K562 (cell line): Measurements from ENCODE around the gene FARP1. TPM values are rescaled to one million over a fixed set of nuclear protein-coding genes. Genes with fewer than 3 reads are reported as not detected.

Experiments
- ATAC-seq: fragments of 200-7000 bp; cut with Tn5 transposase; 3 replicates; pipeline ENCODE4 v1.9.1; 2020; ENCODE audit warnings: moderate library complexity
- BruUV-seq: library from RNA; stranded (reverse); fragments of 400-500 nt; replicated peaks from 2 replicates; lab custom pipeline; 2021; lab: Mats Ljungman, UMichigan
- CTCF ChIA-PET: fragments of 300-600 bp; formaldehyde crosslinking; extraction: SDS; loops from one replicate; lab custom pipeline; 2021; ENCODE audit warnings: low intra/inter-chr PET ratio; lab: Yijun Ruan, JAX
- POLR2A ChIA-PET: fragments of 300-600, 350-650 bp; sonication (Branson Sonifier 250); formaldehyde crosslinking; extraction: SDS; loops from one replicate; lab custom pipeline; 2021; ENCODE audit warnings: antibody characterized with exemption, inconsistent platforms; lab: Yijun Ruan, JAX
- DNase-seq, 4 experiments: peaks; one replicate each; pipeline versions ENCODE4 v3.0.0 to v3.0.0-alpha.2; 2011 to 2018; ENCODE audit warnings: low spot score in 3 of 4, mixed read lengths in 3 of 4; ENCODE audit errors: extremely low read depth in 1 of 4
- FAIRE-seq: peaks from 2 replicates; lab custom pipeline; 2011; peaks lifted over from hg19 to GRCh38; lab: Jason Lieb, UNC
- H2AFZ ChIP-seq: 2 replicates; pipeline ENCODE4 v1.6.0; 2011; ENCODE audit warnings: low read depth, low read length, control low read depth, inconsistent platforms
- H3K27ac ChIP-seq: fragments of 200-600 bp; 3 replicates; pipeline ENCODE4 v1.8.0; 2011; ENCODE audit warnings: low read depth, mild to moderate bottlenecking, control low read depth, inconsistent platforms, low read length, moderate library complexity, mixed read lengths; ENCODE audit errors: extremely low read depth
- H3K27me3 ChIP-seq, 2 experiments: fragments of 300-600 bp in 1 of 2; 2 replicates in 1 of 2; 3 replicates in 1 of 2; pipeline versions ENCODE4 v1.6.0 to v1.8.0; 2011; ENCODE audit warnings: inconsistent platforms in 2 of 2, low read length in 2 of 2, mild to moderate bottlenecking in 1 of 2, mixed read lengths in 1 of 2, moderate library complexity in 1 of 2; ENCODE audit not compliant: control insufficient read depth in 2 of 2, insufficient read depth in 2 of 2
- H3K36me3 ChIP-seq: fragments of 300-600 bp; 3 replicates; pipeline ENCODE4 v1.8.0; 2011; ENCODE audit warnings: mild to moderate bottlenecking, low read length, inconsistent platforms; ENCODE audit not compliant: control insufficient read depth, insufficient read depth
- H3K4me1 ChIP-seq, 2 experiments: fragments of 200-600 bp in 1 of 2; replicated peaks in 1 of 2; 2 replicates in 1 of 2; 3 replicates in 1 of 2; pipeline versions ENCODE4 v1.5.1 to v1.8.0; 2011; ENCODE audit warnings: inconsistent platforms in 2 of 2, low read length in 2 of 2, mild to moderate bottlenecking in 1 of 2, mixed read lengths in 1 of 2, moderate library complexity in 1 of 2; ENCODE audit not compliant: control insufficient read depth in 2 of 2, insufficient read depth in 2 of 2
- H3K4me2 ChIP-seq: 2 replicates; pipeline ENCODE4 v1.6.1; 2011; ENCODE audit warnings: low read length, control low read depth, inconsistent platforms, mixed read lengths; ENCODE audit not compliant: insufficient read depth
- H3K4me3 ChIP-seq: fragments of 200-600 bp; sonication (generic), shearing (Covaris generic); 2 replicates; pipeline ENCODE4 v1.5.1; 2016; ENCODE audit warnings: control low read depth, inconsistent platforms
- H3K79me2 ChIP-seq: fragments of 200-600 bp; 3 replicates; pipeline ENCODE4 v1.8.0; 2011; ENCODE audit warnings: low read length, inconsistent platforms; ENCODE audit not compliant: control insufficient read depth, insufficient read depth
- H3K9ac ChIP-seq, 2 experiments: 2 replicates each; pipeline versions ENCODE4 v1.6.0 to v1.6.1; 2011; ENCODE audit warnings: low read depth in 2 of 2, low read length in 2 of 2, control low read depth in 1 of 2, inconsistent platforms in 1 of 2, mild to moderate bottlenecking in 1 of 2, mixed read lengths in 1 of 2; ENCODE audit not compliant: insufficient read depth in 1 of 2
- H3K9me1 ChIP-seq: one replicate; pipeline ENCODE4 v1.6.0; 2011; ENCODE audit warnings: inconsistent platforms, mild to moderate bottlenecking, low read length, moderate library complexity; ENCODE audit not compliant: control insufficient read depth, insufficient read depth
- H3K9me3 ChIP-seq: replicated peaks from 2 replicates; pipeline ENCODE4 v1.5.1; 2011; ENCODE audit warnings: low read depth, low read length, inconsistent platforms; ENCODE audit not compliant: control insufficient read depth, insufficient read depth
- H4K20me1 ChIP-seq: replicated peaks from 2 replicates; pipeline ENCODE4 v1.6.1; 2011; ENCODE audit warnings: low read length, inconsistent platforms, mixed read lengths; ENCODE audit not compliant: control insufficient read depth, insufficient read depth
- HDGF ChIP-seq: fragments of 450-650 bp; IDR thresholded peaks from 2 replicates; pipeline ENCODE4 v1.6.1; 2016
- HLTF ChIP-seq: fragments of 450-650 bp; IDR thresholded peaks from 2 replicates; pipeline ENCODE4 v1.6.1; 2016
- RB1 ChIP-seq: fragments of 450-650 bp; IDR thresholded peaks from 2 replicates; pipeline ENCODE4 v1.6.1; 2017; ENCODE audit warnings: low read depth, mild to moderate bottlenecking
- TSC22D4 ChIP-seq: fragments of 450-650 bp; IDR thresholded peaks from 2 replicates; pipeline ENCODE4 v1.6.1; 2016; ENCODE audit warnings: missing genetic modification characterization, missing biosample characterization, control low read depth
- WGBS: fragments of 100-300 bp; shearing (Covaris generic); methylation state at CpG from one replicate; pipeline ENCODE4 v1.1.6; 2016; ENCODE audit warnings: low coverage, mixed read lengths; ENCODE audit not compliant: insufficient coverage; ENCODE audit errors: missing lambda C conversion rate; 5-methylcytosine and 5-hydroxymethylcytosine counted together
- in situ Hi-C: fragments of 300-500 bp; cut with MboI; formaldehyde crosslinking; loops from 4 replicates; pipeline ENCODE4 v1.15.0; 2018; ENCODE audit warnings: inconsistent platforms, mixed read lengths
- intact Hi-C: fragments of 100-400 bp; cut with micrococcal nuclease; formaldehyde crosslinking; loops from 2 replicates; pipeline ENCODE4 v1.14.2; 2022
- polyA plus RNA-seq, 8 experiments: library from polyadenylated mRNA; depleted of rRNA in 4 of 8; stranded (reverse) in 5 of 8; unstranded in 3 of 8; fragments of >200 nt; fragmentation: Nextera tagmentation in 2 of 8; fragmentation: Illumina TruSeq in 1 of 8; extraction: Ambion mirVana in 2 of 8; extraction: Trizol in 1 of 8; gene quantifications; 2 replicates each; pipeline versions ENCODE4 v1.2.1 to v1.2.3, GENCODE V29; 2011 to 2014; ENCODE audit warnings: inconsistent platforms in 1 of 8, missing spikeins in 1 of 8
- total RNA-seq, 7 experiments: library from RNA; depleted of rRNA in 6 of 7; stranded (reverse); fragments of >200 nt in 6 of 7; fragmentation: Illumina TruSeq in 2 of 7; extraction: Trizol in 2 of 7; gene quantifications; 2 replicates each; pipeline versions ENCODE4 v1.2.1 to v1.2.3, GENCODE V29; 2011 to 2021; ENCODE audit warnings: low replicate concordance in 1 of 7
- TF ChIP-seq, protein P1 (sequence below): fragments of 450-650 bp; IDR thresholded peaks from 2 replicates; pipeline ENCODE4 v1.7.0; 2016; ENCODE audit warnings: borderline replicate concordance
- TF ChIP-seq, protein P2 (sequence below): sonication (generic); formaldehyde crosslinking; IDR thresholded peaks from 2 replicates; pipeline ENCODE4 v1.4.0; 2020; ENCODE audit warnings: mild to moderate bottlenecking, missing genetic modification reagents

Gene FARP1
- total and polyA plus RNA-seq, 9 of the 15 experiments (the other 6 are each of a cell fraction or from before 2014, with no cell fraction given) = 0.03 to 0.29 (median 0.05) TPM; not detected in 3

DNA sequence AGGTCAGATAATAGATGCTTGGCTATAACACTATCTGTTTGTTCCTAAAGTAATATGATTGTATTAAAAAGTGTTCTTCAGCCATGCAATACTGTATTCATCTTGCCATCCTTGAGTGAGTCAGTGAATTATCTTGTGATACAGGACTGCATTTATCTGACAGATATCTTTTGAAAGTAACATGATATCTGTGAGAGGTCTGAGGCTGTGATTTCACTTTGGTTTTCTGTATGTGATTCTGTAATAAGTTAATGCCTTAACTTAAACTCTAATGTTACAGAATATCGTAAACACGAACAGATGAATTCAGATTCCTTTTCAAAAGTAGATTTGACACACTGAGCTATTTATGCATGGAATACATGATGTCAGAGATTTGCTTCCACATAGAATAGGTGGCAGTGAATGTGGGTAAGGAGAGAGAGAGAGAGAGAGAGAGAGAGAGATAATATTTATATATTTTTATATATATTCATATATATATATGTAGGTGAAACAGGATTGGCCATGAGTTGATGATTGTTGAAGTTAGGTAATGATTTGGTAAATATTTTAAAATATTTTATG, 132.1 kb downstream of the FARP1 start:
- ChIA-PET POLR2A (no interaction called here), CTCF (no interaction called here)
- intact Hi-C loops (no loop called here), in situ Hi-C loops (no loop called here)
- H3K9ac ChIP-seq = no peak overlapping the region
- DNase-seq (no peak), FAIRE-seq (no peak), ATAC-seq (no peak)
- H3K4me3 ChIP-seq = no peak overlapping the region
- H3K4me2 ChIP-seq = no peak overlapping the region
- BruUV-seq = no TSS peak
- H3K4me1 ChIP-seq = no peaks in the 10 kb centered on the region
- H3K9me3 ChIP-seq = no peaks in the 10 kb centered on the region
- H2AFZ ChIP-seq = no peak overlapping the region
- H3K36me3 ChIP-seq = no peaks in the 10 kb centered on the region
- no peaks in the 10 kb centered on the region for H3K79me2 ChIP-seq
- WGBS = 0% methylated on average over 2 of the region's 2 CpGs
- H3K27ac ChIP-seq = no peak overlapping the region
- no peaks in the 10 kb centered on the region for H4K20me1 ChIP-seq
- peaks cover 2 to 11% of the 10 kb centered on the region in 2 experiments; a peak in 2 of 5 replicates for H3K27me3 ChIP-seq
- TF ChIP-seq RB1 = no peak
- TF ChIP-seq HLTF = no peak
- no peak for TF ChIP-seq TSC22D4
- TF ChIP-seq, protein P1, sequence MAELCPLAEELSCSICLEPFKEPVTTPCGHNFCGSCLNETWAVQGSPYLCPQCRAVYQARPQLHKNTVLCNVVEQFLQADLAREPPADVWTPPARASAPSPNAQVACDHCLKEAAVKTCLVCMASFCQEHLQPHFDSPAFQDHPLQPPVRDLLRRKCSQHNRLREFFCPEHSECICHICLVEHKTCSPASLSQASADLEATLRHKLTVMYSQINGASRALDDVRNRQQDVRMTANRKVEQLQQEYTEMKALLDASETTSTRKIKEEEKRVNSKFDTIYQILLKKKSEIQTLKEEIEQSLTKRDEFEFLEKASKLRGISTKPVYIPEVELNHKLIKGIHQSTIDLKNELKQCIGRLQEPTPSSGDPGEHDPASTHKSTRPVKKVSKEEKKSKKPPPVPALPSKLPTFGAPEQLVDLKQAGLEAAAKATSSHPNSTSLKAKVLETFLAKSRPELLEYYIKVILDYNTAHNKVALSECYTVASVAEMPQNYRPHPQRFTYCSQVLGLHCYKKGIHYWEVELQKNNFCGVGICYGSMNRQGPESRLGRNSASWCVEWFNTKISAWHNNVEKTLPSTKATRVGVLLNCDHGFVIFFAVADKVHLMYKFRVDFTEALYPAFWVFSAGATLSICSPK = no peak
- no peak for TF ChIP-seq HDGF
- TF ChIP-seq, protein P2, sequence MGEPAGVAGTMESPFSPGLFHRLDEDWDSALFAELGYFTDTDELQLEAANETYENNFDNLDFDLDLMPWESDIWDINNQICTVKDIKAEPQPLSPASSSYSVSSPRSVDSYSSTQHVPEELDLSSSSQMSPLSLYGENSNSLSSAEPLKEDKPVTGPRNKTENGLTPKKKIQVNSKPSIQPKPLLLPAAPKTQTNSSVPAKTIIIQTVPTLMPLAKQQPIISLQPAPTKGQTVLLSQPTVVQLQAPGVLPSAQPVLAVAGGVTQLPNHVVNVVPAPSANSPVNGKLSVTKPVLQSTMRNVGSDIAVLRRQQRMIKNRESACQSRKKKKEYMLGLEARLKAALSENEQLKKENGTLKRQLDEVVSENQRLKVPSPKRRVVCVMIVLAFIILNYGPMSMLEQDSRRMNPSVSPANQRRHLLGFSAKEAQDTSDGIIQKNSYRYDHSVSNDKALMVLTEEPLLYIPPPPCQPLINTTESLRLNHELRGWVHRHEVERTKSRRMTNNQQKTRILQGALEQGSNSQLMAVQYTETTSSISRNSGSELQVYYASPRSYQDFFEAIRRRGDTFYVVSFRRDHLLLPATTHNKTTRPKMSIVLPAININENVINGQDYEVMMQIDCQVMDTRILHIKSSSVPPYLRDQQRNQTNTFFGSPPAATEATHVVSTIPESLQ (CRISPR knock-in tag) = no peak
- no peaks in the 10 kb centered on the region for H3K9me1 ChIP-seq
